K562 (cell line): ENCODE results near the gene TFPI. TPM values are rescaled to one million over a fixed set of nuclear protein-coding genes. Genes with fewer than 3 reads are reported as not detected.
A peak's percentile ranks its signal among the peaks of the same experiment; 100 is the strongest.

ENCODE experiments used
- ATF1 ChIP-seq, 2 experiments: fragments of 450-650 bp in 1 of 2; IDR thresholded peaks; 2 replicates each; pipeline ENCODE4 v1.6.1; 2016; ENCODE audit warnings: missing compliant biosample characterization in 1 of 2, missing genetic modification characterization in 1 of 2
- ATF7 ChIP-seq: fragments of 450-650 bp; IDR thresholded peaks from 2 replicates; pipeline ENCODE4 v1.7.1; 2014; ENCODE audit warnings: mild to moderate bottlenecking, moderate library complexity
- ESRRB ChIP-seq: fragments of 250-450 bp; sonication (Bioruptor Pico); IDR thresholded peaks from 2 replicates; pipeline ENCODE4 v1.5.0; 2020; ENCODE audit warnings: mild to moderate bottlenecking, moderate library complexity, borderline replicate concordance
- FOXM1 ChIP-seq, 2 experiments: fragments of 450-650 bp in 1 of 2; sonication (generic) in 1 of 2; formaldehyde crosslinking in 1 of 2; IDR thresholded peaks; 2 replicates each; pipeline versions ENCODE4 v1.6.1 to v1.9.0; 2017 to 2022; ENCODE audit warnings: low read depth in 2 of 2, mild to moderate bottlenecking in 2 of 2, missing genetic modification reagents in 1 of 2, moderate library complexity in 1 of 2
- GABPB1 ChIP-seq: sonication (generic); formaldehyde crosslinking; IDR thresholded peaks from 2 replicates; pipeline ENCODE4 v1.8.0; 2022; ENCODE audit warnings: mild to moderate bottlenecking, missing genetic modification reagents
- GATAD2A ChIP-seq: fragments of 450-650 bp; IDR thresholded peaks from 2 replicates; pipeline ENCODE4 v1.6.1; 2017
- PHB2 ChIP-seq: fragments of 450-650 bp; IDR thresholded peaks from 2 replicates; pipeline ENCODE4 v1.6.1; 2017; ENCODE audit warnings: low read depth
- POLR2A ChIP-seq: fragments of 450-650 bp; conservative IDR thresholded peaks from 2 replicates; pipeline ENCODE4 v1.6.1; 2016
- STAT5B ChIP-seq: fragments of 250-450 bp; sonication (Bioruptor Pico); IDR thresholded peaks from 2 replicates; pipeline ENCODE4 v1.8.0; 2021; ENCODE audit warnings: mild to moderate bottlenecking, inconsistent platforms
- ZNF143 ChIP-seq: sonication (generic); formaldehyde crosslinking; IDR thresholded peaks from 2 replicates; pipeline ENCODE4 v1.9.0; 2022; ENCODE audit warnings: mild to moderate bottlenecking, missing genetic modification reagents
- polyA plus RNA-seq, 8 experiments: library from polyadenylated mRNA; depleted of rRNA in 4 of 8; stranded (reverse) in 5 of 8; unstranded in 3 of 8; fragments of >200 nt; fragmentation: Nextera tagmentation in 2 of 8; fragmentation: Illumina TruSeq in 1 of 8; extraction: Ambion mirVana in 2 of 8; extraction: Trizol in 1 of 8; gene quantifications; 2 replicates each; pipeline versions ENCODE4 v1.2.1 to v1.2.3, GENCODE V29; 2011 to 2014; ENCODE audit warnings: inconsistent platforms in 1 of 8, missing spikeins in 1 of 8
- total RNA-seq, 7 experiments: library from RNA; depleted of rRNA in 6 of 7; stranded (reverse); fragments of >200 nt in 6 of 7; fragmentation: Illumina TruSeq in 2 of 7; extraction: Trizol in 2 of 7; gene quantifications; 2 replicates each; pipeline versions ENCODE4 v1.2.1 to v1.2.3, GENCODE V29; 2011 to 2021; ENCODE audit warnings: low replicate concordance in 1 of 7
- TF ChIP-seq, protein P1 (sequence below), 2 experiments: fragments of 450-650 bp; formaldehyde crosslinking in 1 of 2; IDR thresholded peaks; 2 replicates each; pipeline versions ENCODE4 v1.4.0 to v1.6.1; 2014 to 2020; ENCODE audit warnings: mild to moderate bottlenecking in 2 of 2, borderline replicate concordance in 1 of 2, low read depth in 1 of 2
- TF ChIP-seq, protein P2 (sequence below), 2 experiments: fragments of 450-650 bp; IDR thresholded peaks; 2 replicates each; pipeline ENCODE4 v1.6.1; 2018; ENCODE audit warnings: mild to moderate bottlenecking in 2 of 2, low read depth in 1 of 2; ENCODE audit not compliant: partially characterized antibody in 2 of 2
- TF ChIP-seq, protein P3 (sequence below): fragments of 450-650 bp; IDR thresholded peaks from 2 replicates; pipeline ENCODE4 v1.6.1; 2014; ENCODE audit warnings: low read depth, mild to moderate bottlenecking, moderate library complexity, borderline replicate concordance

Gene TFPI
- total and polyA plus RNA-seq, 9 of the 15 experiments (the other 6 are each of a cell fraction or from before 2014, with no cell fraction given), result 53.5 to 219 (median 100) TPM

DNA sequence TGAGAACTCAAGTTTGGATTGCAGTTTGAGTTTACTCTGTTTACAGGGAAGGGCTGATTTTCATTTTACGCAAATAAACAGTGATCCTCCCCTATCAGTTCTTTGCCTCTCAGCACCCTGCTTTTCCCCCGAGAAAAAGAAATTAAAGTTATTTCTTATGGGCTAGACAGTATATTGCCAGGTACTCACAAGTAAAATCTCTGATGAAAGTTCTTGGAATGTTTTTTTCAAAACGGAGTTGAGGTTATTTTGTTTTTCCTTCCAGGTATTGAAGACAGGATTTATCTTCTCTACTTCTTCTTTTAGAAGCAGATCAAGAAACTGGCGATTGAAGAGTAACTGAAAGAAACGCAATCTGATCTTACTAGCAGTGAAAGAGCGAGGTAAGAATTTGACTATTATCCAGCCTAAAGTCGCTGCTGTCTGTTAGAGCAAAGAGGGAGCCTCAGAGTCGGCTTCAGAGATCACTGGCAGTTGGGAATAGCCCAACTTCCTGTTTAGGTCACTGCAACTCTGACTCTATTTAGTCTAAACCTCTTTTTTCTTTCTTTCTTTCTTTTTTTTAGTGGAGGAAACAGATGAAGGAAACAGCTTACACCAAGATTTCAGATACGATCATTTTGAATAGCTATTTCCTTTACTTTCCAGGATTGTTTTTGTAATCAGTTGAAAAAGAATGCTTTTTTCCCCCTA lies at the start of gene TFPI (continued):
- TF ChIP-seq, protein P1, sequence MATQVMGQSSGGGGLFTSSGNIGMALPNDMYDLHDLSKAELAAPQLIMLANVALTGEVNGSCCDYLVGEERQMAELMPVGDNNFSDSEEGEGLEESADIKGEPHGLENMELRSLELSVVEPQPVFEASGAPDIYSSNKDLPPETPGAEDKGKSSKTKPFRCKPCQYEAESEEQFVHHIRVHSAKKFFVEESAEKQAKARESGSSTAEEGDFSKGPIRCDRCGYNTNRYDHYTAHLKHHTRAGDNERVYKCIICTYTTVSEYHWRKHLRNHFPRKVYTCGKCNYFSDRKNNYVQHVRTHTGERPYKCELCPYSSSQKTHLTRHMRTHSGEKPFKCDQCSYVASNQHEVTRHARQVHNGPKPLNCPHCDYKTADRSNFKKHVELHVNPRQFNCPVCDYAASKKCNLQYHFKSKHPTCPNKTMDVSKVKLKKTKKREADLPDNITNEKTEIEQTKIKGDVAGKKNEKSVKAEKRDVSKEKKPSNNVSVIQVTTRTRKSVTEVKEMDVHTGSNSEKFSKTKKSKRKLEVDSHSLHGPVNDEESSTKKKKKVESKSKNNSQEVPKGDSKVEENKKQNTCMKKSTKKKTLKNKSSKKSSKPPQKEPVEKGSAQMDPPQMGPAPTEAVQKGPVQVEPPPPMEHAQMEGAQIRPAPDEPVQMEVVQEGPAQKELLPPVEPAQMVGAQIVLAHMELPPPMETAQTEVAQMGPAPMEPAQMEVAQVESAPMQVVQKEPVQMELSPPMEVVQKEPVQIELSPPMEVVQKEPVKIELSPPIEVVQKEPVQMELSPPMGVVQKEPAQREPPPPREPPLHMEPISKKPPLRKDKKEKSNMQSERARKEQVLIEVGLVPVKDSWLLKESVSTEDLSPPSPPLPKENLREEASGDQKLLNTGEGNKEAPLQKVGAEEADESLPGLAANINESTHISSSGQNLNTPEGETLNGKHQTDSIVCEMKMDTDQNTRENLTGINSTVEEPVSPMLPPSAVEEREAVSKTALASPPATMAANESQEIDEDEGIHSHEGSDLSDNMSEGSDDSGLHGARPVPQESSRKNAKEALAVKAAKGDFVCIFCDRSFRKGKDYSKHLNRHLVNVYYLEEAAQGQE (IDR thresholded peaks at IDR 0.05; ENCODE audit: borderline replicate concordance), result 0 out of 2 replicates have a peak, but pooled peaks have one; percentile 3
- TF ChIP-seq, protein P1 (CRISPR knock-in tag; IDR thresholded peaks at IDR 0.05; ENCODE audit: low read depth), result no peak
- TF ChIP-seq ZNF143 (CRISPR knock-in tag) (no peak), ATF7 (peak; percentile 68; the same call in 1 of the 2 replicates), GATAD2A (no peak), STAT5B (CRISPR knock-in tag) (no peak), POLR2A (peak; percentile 89), PHB2 (no peak), FOXM1 (IDR thresholded peaks at IDR 0.05; ENCODE audit: low read depth) (peak; percentile 10; the same call in 1 of the 2 replicates), FOXM1 (CRISPR knock-in tag; IDR thresholded peaks at IDR 0.05; ENCODE audit: low read depth) (no peak), ATF1 (CRISPR knock-in tag; IDR thresholded peaks at IDR 0.05) (no peak), ATF1 (tag; IDR thresholded peaks at IDR 0.05) (0 out of 2 replicates have a peak, but pooled peaks have one; percentile 17), GABPB1 (peak; percentile 57; the same call in 1 of the 2 replicates), ESRRB (CRISPR knock-in tag) (no peak)
- TF ChIP-seq, protein P2, sequence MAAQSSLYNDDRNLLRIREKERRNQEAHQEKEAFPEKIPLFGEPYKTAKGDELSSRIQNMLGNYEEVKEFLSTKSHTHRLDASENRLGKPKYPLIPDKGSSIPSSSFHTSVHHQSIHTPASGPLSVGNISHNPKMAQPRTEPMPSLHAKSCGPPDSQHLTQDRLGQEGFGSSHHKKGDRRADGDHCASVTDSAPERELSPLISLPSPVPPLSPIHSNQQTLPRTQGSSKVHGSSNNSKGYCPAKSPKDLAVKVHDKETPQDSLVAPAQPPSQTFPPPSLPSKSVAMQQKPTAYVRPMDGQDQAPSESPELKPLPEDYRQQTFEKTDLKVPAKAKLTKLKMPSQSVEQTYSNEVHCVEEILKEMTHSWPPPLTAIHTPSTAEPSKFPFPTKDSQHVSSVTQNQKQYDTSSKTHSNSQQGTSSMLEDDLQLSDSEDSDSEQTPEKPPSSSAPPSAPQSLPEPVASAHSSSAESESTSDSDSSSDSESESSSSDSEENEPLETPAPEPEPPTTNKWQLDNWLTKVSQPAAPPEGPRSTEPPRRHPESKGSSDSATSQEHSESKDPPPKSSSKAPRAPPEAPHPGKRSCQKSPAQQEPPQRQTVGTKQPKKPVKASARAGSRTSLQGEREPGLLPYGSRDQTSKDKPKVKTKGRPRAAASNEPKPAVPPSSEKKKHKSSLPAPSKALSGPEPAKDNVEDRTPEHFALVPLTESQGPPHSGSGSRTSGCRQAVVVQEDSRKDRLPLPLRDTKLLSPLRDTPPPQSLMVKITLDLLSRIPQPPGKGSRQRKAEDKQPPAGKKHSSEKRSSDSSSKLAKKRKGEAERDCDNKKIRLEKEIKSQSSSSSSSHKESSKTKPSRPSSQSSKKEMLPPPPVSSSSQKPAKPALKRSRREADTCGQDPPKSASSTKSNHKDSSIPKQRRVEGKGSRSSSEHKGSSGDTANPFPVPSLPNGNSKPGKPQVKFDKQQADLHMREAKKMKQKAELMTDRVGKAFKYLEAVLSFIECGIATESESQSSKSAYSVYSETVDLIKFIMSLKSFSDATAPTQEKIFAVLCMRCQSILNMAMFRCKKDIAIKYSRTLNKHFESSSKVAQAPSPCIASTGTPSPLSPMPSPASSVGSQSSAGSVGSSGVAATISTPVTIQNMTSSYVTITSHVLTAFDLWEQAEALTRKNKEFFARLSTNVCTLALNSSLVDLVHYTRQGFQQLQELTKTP (IDR thresholded peaks at IDR 0.05; ENCODE audit: low read depth in 1 of 2, partially characterized antibody in 2 of 2), result peak in 1 of 2 experiments; percentile 86
- TF ChIP-seq, protein P3, sequence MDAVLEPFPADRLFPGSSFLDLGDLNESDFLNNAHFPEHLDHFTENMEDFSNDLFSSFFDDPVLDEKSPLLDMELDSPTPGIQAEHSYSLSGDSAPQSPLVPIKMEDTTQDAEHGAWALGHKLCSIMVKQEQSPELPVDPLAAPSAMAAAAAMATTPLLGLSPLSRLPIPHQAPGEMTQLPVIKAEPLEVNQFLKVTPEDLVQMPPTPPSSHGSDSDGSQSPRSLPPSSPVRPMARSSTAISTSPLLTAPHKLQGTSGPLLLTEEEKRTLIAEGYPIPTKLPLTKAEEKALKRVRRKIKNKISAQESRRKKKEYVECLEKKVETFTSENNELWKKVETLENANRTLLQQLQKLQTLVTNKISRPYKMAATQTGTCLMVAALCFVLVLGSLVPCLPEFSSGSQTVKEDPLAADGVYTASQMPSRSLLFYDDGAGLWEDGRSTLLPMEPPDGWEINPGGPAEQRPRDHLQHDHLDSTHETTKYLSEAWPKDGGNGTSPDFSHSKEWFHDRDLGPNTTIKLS, result no peak
